ENCODE measurements around the gene PCYOX1L. TPM values are rescaled to one million over a fixed set of nuclear protein-coding genes. Genes with fewer than 3 reads are reported as not detected.
"Not testable (repeated sequence)": the region's sequence is repeated elsewhere in the genome, so short reads cannot be mapped to it uniquely, and the experiment has no call there.

Gene PCYOX1L
- total RNA-seq, 1 donor from 2014 or later, result 13.1 TPM

- no peak for DNase-seq (ENCODE audit: low read depth, low spot score)
Observed at GRCh38 chr5:149387081-149387631, 29.3 kb downstream of the PCYOX1L start.

GRCh38 chr5:149387982-149388381, 30.1 kb downstream of the PCYOX1L start:
- DNase-seq (ENCODE audit: low read depth, low spot score), result no peak

GRCh38 chr5:149388498-149389190, 30.8 kb downstream of the PCYOX1L start:
- DNase-seq (ENCODE audit: low read depth, low spot score), result no peak

- no peak for DNase-seq (ENCODE audit: low read depth, low spot score)
Observed at GRCh38 chr5:149389552-149390495, 32.0 kb downstream of the PCYOX1L start.

GRCh38 chr5:149391076-149391475, 33.2 kb downstream of the PCYOX1L start:
- DNase-seq (ENCODE audit: low read depth, low spot score), result not testable (repeated sequence)

- DNase-seq (ENCODE audit: low read depth, low spot score), result no peak
Observed at GRCh38 chr5:149391524-149391923, 33.7 kb downstream of the PCYOX1L start.

- no peak for DNase-seq (ENCODE audit: low read depth, low spot score)
Observed at GRCh38 chr5:149392718-149393117, 34.9 kb downstream of the PCYOX1L start.

GRCh38 chr5:149394996-149395395, 37.1 kb downstream of the PCYOX1L start:
- not testable (repeated sequence) for DNase-seq (ENCODE audit: low read depth, low spot score)

GRCh38 chr5:149397530-149397929, 39.7 kb downstream of the PCYOX1L start:
- DNase-seq (ENCODE audit: low read depth, low spot score), result no peak

GRCh38 chr5:149398747-149399266, 41.0 kb downstream of the PCYOX1L start:
- DNase-seq (ENCODE audit: low read depth, low spot score), result not testable (repeated sequence)

GRCh38 chr5:149399775-149400174, 41.9 kb downstream of the PCYOX1L start:
- DNase-seq (ENCODE audit: low read depth, low spot score), result no peak

- DNase-seq (ENCODE audit: low read depth, low spot score), result no peak
Observed at GRCh38 chr5:149400304-149400703, 42.5 kb downstream of the PCYOX1L start.

- no peak for DNase-seq (ENCODE audit: low read depth, low spot score)
Observed at GRCh38 chr5:149401051-149401450, 43.2 kb downstream of the PCYOX1L start.

- DNase-seq (ENCODE audit: low read depth, low spot score), result no peak
Observed at GRCh38 chr5:149402291-149402690, 44.4 kb downstream of the PCYOX1L start.

GRCh38 chr5:149403923-149404745, 46.3 kb downstream of the PCYOX1L start:
- DNase-seq (ENCODE audit: low read depth, low spot score), result no peak

- no peak for DNase-seq (ENCODE audit: low read depth, low spot score)
Observed at GRCh38 chr5:149404746-149405549, 47.1 kb downstream of the PCYOX1L start.

GRCh38 chr5:149405550-149406202, 47.8 kb downstream of the PCYOX1L start:
- no peak for DNase-seq (ENCODE audit: low read depth, low spot score)

- DNase-seq (ENCODE audit: low read depth, low spot score), result no peak
Observed at GRCh38 chr5:149406203-149406978, 48.5 kb downstream of the PCYOX1L start.

- no peak for DNase-seq (ENCODE audit: low read depth, low spot score)
Observed at GRCh38 chr5:149406979-149407306, 49.1 kb downstream of the PCYOX1L start.

All from pulmonary artery endothelial cell (primary cell).